ENCODE data around the gene DDX20.
"Not testable (repeated sequence)": the region's sequence is repeated elsewhere in the genome, so short reads cannot be mapped to it uniquely, and the experiment has no call there.

The DDX20 gene

GRCh38 chr1:111733183-111733991 lies 22.3 kb upstream of the DDX20 start:
- peak; percentile 65 for DNase-seq

GRCh38 chr1:111733992-111734341 lies 21.7 kb upstream of the DDX20 start:
- DNase-seq: no peak

GRCh38 chr1:111734426-111734825 lies 21.3 kb upstream of the DDX20 start:
- no peak for DNase-seq

DNA sequence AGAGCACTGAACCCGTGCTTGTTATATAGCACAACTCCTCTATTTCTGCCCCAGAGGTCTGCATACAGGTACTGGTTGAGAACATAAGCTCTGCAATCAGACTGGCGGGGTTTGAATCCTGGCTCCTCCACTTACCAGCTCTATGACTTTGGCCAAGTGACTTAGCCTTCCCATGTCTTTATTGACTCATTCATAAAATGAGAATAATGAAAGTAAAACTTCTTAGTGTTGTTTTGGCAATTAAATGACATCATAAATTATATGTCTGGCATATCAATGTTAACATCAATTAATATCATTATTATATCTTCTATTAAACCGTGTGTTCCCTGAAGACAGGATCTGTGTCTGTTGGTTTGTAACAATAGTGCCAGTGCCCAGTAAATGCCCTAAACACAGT lies 20.8 kb upstream of the DDX20 start:
- no peak for DNase-seq

- peak; percentile 60 for DNase-seq
These were observed 20.4 kb upstream of the DDX20 start for GRCh38 chr1:111735321-111735720.

- DNase-seq: peak; percentile 36
These were observed 19.7 kb upstream of the DDX20 start for GRCh38 chr1:111735858-111736544.

DNA sequence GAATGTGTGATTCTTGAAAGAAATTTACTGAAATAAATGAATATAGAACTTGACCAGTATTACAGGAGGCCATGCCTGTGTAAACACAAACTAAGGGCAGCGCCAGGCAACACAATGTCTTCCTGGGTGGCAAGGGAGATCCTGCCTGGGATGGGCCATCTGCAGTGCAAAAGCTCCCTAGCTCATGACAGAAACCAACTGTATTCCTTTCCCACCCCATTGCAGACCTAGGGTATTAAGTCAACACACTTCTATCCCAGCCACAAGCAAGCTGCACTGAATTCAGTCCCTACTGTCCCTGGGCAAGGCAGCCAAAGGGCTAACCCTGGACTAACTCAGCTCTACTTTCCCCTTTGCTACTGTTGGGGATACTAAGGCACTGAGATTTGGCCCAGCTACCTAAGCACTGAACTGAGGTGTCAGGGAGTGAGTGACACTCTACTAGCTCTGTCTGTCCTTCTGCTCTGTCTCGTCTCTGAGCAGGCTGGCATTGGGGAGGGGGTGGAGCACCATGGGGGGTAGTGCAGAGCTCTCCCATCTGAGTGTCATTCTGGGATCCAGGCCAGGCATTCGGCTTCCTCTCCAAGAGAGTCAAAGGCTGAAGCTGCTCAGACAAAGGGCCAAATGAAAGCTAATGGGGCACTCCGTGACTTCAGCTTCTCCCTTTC lies 19.0 kb upstream of the DDX20 start:
- peak; percentile 60 for DNase-seq

GRCh38 chr1:111737216-111738132 lies 18.2 kb upstream of the DDX20 start:
- no peak for DNase-seq

DNA sequence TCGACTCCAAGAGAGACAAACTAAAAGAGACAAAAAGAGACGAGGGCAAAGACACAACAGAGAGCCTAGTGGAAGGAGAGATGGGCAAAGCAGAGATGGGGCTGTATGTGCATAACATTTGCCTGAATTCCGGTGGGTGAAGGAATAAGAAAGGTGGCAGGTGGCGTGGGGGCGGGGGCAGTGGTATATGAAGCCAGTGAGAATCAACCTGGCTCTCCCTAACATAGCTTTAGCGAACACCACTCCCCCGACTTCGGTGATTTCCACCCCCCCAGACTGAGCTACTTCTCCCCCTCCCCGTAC lies 17.6 kb upstream of the DDX20 start:
- no peak for DNase-seq

DNA sequence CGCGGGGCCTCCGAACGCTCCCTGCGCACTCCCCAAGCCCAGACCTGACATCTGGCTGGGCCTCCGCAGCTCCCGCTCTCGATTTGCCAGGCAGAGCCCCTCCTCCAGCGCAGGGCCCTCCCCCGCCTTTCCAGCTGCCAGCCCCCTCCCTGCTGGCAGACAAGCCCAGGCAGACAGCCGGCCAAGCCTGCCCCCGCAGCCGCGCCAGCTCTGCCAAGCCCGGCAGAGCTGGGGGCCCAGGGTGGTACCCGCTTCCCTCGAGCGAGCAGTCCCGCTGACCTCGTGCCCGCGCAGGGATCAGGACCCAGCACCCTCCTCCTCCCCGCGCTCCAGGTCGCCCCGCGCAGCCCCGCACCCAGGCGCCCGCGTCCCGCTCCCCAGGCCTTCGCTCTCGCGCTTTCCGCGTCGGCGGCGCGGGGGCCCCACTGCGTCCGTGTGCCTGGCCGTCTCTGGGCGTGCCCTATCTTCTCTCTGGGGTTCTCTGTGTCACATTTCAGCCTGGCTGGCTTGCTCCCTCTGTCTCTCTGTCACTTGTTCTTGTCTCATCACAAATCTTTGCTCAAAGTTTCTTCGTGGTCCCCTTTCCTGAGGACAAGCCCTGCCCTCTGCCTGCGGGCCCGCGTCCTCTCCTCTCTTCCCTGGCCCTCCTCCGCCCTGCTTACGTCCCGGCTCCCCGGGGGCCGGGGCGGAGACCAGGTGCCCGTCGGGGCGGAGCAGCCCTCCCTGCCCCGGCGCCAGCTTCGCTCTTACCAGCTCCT lies 17.1 kb upstream of the DDX20 start:
- no peak for DNase-seq

DNA sequence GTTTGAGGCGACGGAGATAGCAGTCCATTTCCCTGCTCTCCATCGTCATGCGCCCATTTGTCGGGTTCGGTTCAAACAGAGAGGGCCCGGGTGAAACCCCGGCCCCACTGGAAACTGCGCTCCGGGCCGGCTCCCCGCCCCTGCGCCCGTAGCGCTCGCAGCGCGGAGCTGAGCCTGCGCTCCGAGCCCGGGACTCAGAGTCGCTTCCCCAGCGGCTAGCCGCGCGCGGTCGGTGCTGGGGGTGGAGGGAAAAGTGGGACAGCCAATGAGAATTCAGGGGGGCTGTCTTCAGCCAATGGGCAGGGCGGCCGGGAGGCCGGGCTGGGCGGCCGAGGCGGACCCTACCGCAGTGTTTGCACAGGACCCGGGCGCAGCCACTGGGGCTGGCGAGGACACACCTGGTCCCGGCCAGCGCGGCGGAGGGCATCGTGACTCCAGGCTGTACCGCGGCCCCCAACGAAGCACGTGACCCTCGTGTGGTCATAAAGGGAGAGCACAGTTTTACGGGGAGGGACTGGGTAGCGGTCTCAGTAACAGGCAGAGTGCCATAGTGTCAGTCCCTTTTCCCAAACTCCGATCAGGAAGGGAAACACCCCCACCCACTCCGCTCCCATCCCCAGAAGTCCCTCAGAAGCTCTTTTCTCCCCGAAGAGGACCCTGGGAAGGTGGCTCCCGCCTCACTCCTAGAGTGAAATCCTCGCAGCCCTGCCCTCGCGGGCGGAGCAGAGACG lies 16.3 kb upstream of the DDX20 start, which contains the start of gene INKA2:
Gene INKA2, minus strand, starts transcription at position 202 of the 731 bp plus-strand sequence. Its CDS starts 153 bp downstream, at position 49.
- peak; percentile 84 for DNase-seq

DNA sequence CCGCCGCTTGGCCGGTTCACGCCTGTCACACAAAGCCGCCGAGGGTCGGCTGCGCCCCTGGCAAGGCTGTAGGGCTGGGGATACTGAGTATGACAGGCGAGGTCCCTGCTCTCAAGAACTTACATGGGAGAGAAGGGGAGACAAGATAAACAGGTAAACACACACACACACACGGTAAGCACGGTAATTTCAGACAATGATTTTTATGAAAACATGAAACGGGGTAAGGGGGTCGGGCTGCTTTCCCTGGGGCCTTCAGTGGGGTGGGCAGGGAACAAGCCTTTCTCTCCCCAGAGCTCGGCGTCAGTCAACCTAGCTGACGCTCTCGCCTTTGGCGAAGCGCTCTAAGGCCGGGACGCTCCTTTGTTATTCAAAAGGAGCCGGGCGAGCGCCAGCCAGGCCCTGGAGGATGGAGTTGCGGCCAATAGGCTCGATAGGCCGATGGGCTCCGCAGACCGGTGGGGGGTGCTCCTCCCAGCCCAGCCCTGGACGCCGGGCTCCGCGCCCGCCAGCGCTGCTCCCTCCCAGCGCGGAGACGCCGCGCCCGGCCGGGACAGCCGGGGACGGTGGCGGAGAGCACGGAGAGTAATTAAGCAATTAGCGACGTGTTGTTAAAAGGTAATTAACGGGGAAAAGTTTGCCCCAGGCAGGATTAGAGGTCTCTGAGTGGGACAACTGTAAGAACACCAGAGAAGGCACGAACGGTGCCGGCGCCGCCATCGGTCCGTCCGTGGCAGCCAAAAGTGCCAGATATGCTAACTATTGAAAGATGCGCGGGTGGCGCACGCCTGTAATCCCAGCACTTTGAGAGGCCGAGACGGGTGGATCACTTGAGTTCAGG lies 15.6 kb upstream of the DDX20 start:
- peak; percentile 69 for DNase-seq

GRCh38 chr1:111742292-111742691 lies 13.4 kb upstream of the DDX20 start:
- not testable (repeated sequence) for DNase-seq

DNA sequence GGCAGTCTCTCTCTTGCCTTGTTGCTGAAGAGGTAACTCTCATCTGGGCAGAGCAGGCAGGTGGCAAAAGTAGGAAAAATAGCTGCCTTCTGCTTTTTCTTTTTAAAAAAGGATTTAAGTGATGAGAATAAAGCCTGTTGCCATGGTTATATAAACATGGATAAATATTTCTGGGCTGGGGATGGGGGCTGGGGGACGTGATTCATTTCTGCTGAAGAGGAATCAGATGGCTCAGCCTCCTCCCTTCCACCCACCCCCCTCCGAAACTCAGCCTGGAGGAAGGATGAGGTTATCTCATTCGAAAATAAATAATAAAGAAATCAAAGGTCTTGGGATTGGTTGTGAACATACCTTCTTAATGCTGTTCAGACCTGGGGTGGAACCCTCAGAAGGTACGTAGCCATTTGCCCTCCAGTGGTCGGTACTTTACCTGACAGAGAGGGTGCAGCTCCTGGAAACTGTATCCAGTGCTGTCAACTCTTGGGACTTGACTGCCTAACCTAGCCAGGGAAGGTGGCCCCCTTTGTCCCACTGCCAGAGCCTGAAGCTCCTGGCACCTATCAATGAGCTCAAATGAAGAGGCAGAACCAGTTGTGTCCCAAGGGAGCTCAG lies 12.7 kb upstream of the DDX20 start:
- DNase-seq: peak; percentile 44

DNA sequence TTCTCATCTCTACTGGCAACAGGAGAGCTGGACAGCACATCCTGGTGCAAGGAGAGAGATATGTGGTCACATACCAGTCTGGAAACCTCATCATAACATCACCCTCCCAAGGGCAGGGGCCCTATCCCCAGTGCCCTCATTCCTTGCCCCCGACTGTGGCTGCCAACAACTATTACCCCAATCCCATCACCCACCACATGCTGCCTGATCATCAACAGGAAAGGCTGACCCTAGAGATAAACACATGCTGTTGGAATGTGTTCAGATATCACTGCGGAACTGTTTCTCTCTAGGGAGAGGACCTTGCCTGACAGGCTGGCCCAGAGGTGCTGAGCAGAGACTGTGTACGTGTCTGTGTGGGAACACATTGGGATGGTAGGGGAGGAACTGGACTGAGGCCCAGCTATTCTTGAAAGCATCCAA lies 12.0 kb upstream of the DDX20 start:
- peak; percentile 44 for DNase-seq

GRCh38 chr1:111745675-111746613 lies 9.8 kb upstream of the DDX20 start:
- DNase-seq: no peak

- DNase-seq: no peak
These were observed 9.1 kb upstream of the DDX20 start for GRCh38 chr1:111746614-111746999.

DNA sequence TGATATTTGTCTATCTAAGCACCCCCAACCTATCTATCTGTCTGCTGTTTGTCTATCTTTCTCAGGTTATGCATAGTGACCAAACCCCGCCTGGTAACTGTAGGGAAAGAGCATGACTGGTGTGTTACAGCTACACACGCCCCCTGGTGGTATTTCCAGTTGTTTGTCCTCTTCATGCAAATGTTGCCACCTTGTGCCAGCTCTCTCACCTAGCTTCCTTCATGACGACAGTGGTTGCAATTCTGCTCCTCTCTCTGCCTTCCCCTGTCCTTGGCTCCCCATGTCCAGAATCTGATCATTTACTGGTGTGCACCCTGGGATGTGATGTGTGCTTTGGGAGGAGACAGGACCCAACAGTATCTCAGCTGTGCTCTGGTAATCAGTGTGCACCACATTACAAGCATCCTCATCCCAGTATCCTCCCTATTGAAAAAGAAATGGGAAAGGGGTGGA lies 8.4 kb upstream of the DDX20 start:
- peak; percentile 69 for DNase-seq
